GM23338 (cell line): ENCODE measurements around the gene EXOC3. TPM values are rescaled to one million over a fixed set of nuclear protein-coding genes. Genes with fewer than 3 reads are reported as not detected.

Source experiments
- ATAC-seq: fragments of 200-7000 bp; cut with Tn5 transposase; 3 replicates; pipeline ENCODE4 v1.9.1; 2020
- DNase-seq: peaks from one replicate; pipeline ENCODE4 v3.0.0-alpha.2; 2015; ENCODE audit warnings: low spot score
- H2AFZ ChIP-seq: fragments of 200-600 bp; sonication (generic); 2 replicates; pipeline ENCODE4 v1.8.0; 2016; ENCODE audit warnings: antibody characterized with exemption, mild to moderate bottlenecking, moderate library complexity
- H3F3A ChIP-seq: fragments of 200-600 bp; sonication (generic); replicated peaks from 2 replicates; pipeline ENCODE4 v1.8.0; 2017; ENCODE audit warnings: antibody characterized with exemption, mixed run types, low read depth
- H3K27ac ChIP-seq: fragments of 200-600 bp; sonication (generic); 2 replicates; pipeline ENCODE4 v1.6.1; 2016; ENCODE audit warnings: low read depth
- H3K27me3 ChIP-seq: fragments of 200-600 bp; sonication (generic); 2 replicates; pipeline ENCODE4 v1.8.0; 2016; ENCODE audit warnings: mild to moderate bottlenecking, mixed run types, moderate library complexity; ENCODE audit not compliant: insufficient read depth
- H3K36me3 ChIP-seq: fragments of 200-600 bp; sonication (generic); 2 replicates; pipeline ENCODE4 v1.8.0; 2016; ENCODE audit warnings: mild to moderate bottlenecking; ENCODE audit not compliant: insufficient read depth
- H3K4me1 ChIP-seq: fragments of 200-600 bp; sonication (generic); 2 replicates; pipeline ENCODE4 v1.8.0; 2016; ENCODE audit warnings: mild to moderate bottlenecking, moderate library complexity; ENCODE audit not compliant: insufficient read depth
- H3K4me2 ChIP-seq: fragments of 200-600 bp; sonication (generic); 2 replicates; pipeline ENCODE4 v1.7.1; 2017; ENCODE audit warnings: mixed run types
- H3K4me3 ChIP-seq: fragments of 200-600 bp; sonication (generic); 2 replicates; pipeline ENCODE4 v1.6.1; 2016; ENCODE audit warnings: mixed run types
- H3K79me2 ChIP-seq: fragments of 200-600 bp; sonication (generic); replicated peaks from 2 replicates; pipeline ENCODE4 v1.8.0; 2017; ENCODE audit warnings: mild to moderate bottlenecking; ENCODE audit not compliant: insufficient read depth
- H3K9me2 ChIP-seq: fragments of 200-600 bp; sonication (generic); 2 replicates; pipeline ENCODE4 v1.8.0; 2017; ENCODE audit not compliant: insufficient read depth
- H4K20me1 ChIP-seq: fragments of 200-600 bp; sonication (generic); replicated peaks from 2 replicates; pipeline ENCODE4 v1.8.0; 2017; ENCODE audit warnings: mild to moderate bottlenecking; ENCODE audit not compliant: insufficient read depth
- H3K27ac Mint-ChIP-seq: 2 replicates; pipeline ENCODE4 v1.8.0; 2020; ENCODE audit warnings: inconsistent platforms, mild to moderate bottlenecking, moderate library complexity, mixed read lengths
- H3K27me3 Mint-ChIP-seq: 3 replicates; pipeline ENCODE4 v1.8.0; 2022; ENCODE audit warnings: low read depth, mild to moderate bottlenecking, moderate library complexity, mixed read lengths, inconsistent platforms; ENCODE audit not compliant: insufficient read depth, poor library complexity
- H3K36me3 Mint-ChIP-seq: 3 replicates; pipeline ENCODE4 v1.8.0; 2021; ENCODE audit warnings: low read depth, mild to moderate bottlenecking, inconsistent platforms, moderate library complexity, mixed read lengths
- H3K4me1 Mint-ChIP-seq: 3 replicates; pipeline ENCODE4 v1.8.0; 2020; ENCODE audit warnings: mild to moderate bottlenecking, inconsistent platforms, mixed read lengths
- H3K4me3 Mint-ChIP-seq: 3 replicates; pipeline ENCODE4 v1.8.0; 2021; ENCODE audit warnings: moderate library complexity, mild to moderate bottlenecking, inconsistent platforms, mixed read lengths
- H3K9me3 Mint-ChIP-seq: 3 replicates; pipeline ENCODE4 v1.8.0; 2020; ENCODE audit warnings: moderate library complexity, mild to moderate bottlenecking, inconsistent platforms, mixed read lengths
- CREB1 ChIP-seq: fragments of 250-450 bp; sonication (Bioruptor Pico); IDR thresholded peaks from 2 replicates; pipeline ENCODE4 v1.5.0; 2020; ENCODE audit warnings: low read depth, mild to moderate bottlenecking, moderate library complexity
- EZH2phosphoT487 ChIP-seq: fragments of 200-600 bp; sonication (generic); IDR thresholded peaks from one replicate; pipeline ENCODE4 v1.8.1; 2018; ENCODE audit warnings: antibody characterized with exemption; ENCODE audit not compliant: unreplicated experiment
- POLR2AphosphoS5 ChIP-seq: IDR thresholded peaks from 2 replicates; pipeline ENCODE4 v1.6.1; 2016; ENCODE audit warnings: antibody characterized with exemption, low read depth
- ZNF114 ChIP-seq: fragments of 250-450 bp; sonication (Bioruptor Pico); IDR thresholded peaks from 2 replicates; pipeline ENCODE4 v1.5.0; 2020; ENCODE audit warnings: mild to moderate bottlenecking, moderate library complexity
- ZNF331 ChIP-seq: fragments of 250-450 bp; sonication (Bioruptor Pico); IDR thresholded peaks from 2 replicates; pipeline ENCODE4 v1.5.0; 2020; ENCODE audit warnings: low read depth, mild to moderate bottlenecking, moderate library complexity
- polyA plus RNA-seq: library from polyadenylated mRNA; unstranded; fragments of >200 nt; fragmentation: Nextera tagmentation; extraction: Ambion mirVana; gene quantifications from 2 replicates; pipeline ENCODE4 v1.2.1, GENCODE V29; 2016
- total RNA-seq: library from RNA; depleted of rRNA; stranded (reverse); fragments of >200 nt; shearing (Covaris generic); gene quantifications from 2 replicates; pipeline ENCODE4 v1.2.3, GENCODE V29; 2014
- TF ChIP-seq, protein P1 (sequence below): IDR thresholded peaks from 2 replicates; pipeline ENCODE4 v1.6.1; 2016; ENCODE audit warnings: antibody characterized with exemption

Gene EXOC3
- total and polyA plus RNA-seq, 2 experiments from 2014 or later = 13.4 to 31.6 TPM

DNA sequence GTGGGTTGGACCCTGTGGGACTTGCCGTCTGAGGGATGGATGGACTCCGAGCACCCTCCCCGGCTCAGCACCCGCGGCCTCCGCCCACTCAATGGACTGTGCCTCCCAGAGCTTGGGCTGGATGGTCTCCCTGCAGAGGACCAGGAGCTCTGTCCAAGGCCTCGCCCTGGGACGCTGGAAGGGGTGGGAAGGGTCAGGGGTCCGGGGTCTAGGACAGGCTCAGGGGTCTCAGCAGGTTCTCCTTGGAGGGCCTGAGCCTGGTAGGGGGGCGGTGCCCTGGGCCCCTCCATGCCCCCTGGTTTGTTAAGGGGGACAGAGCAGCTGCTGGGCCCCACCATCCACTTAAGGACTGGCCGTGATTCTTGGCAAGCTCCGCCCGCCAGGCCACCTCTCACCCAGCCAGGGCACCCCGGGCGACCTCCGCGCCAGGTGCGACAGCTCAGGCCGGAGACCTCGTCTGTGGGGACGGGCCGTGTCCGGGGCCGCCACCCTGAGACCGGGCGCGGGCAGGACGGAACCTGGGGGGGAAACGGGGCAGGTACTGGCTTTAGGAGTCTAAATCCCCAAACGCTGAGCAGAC is 29.2 kb downstream of the EXOC3 start:
- no peaks in the 10 kb centered on the region for H3K9me3 Mint-ChIP-seq
- no peaks in the 10 kb centered on the region for H3K4me1 ChIP-seq
- ATAC-seq (peak; percentile 15), DNase-seq (no peak)
- no peaks in the 10 kb centered on the region for H3K79me2 ChIP-seq
- no peak overlapping the region for H3K27ac Mint-ChIP-seq
- no peak overlapping the region for H2AFZ ChIP-seq
- H3K9me2 ChIP-seq = no peaks in the 10 kb centered on the region
- no peak overlapping the region for H3K27ac ChIP-seq
- peaks cover 34% of the 10 kb centered on the region for H3K27me3 ChIP-seq
- H3K4me3 Mint-ChIP-seq = peak overlapping the region; percentile 52
- no peaks in the 10 kb centered on the region for H3K36me3 ChIP-seq
- peaks cover 9% of the 10 kb centered on the region; the same call in 1 of the 2 replicates for H4K20me1 ChIP-seq
- H3K36me3 Mint-ChIP-seq = no peaks in the 10 kb centered on the region
- H3K4me2 ChIP-seq = peak overlapping the region; percentile 85
- H3K4me1 Mint-ChIP-seq = peaks cover 8% of the 10 kb centered on the region; the same call in 2 of the 3 replicates
- H3K27me3 Mint-ChIP-seq = peaks cover 38% of the 10 kb centered on the region
- peak overlapping the region; percentile 75 for H3K4me3 ChIP-seq
- no peaks in the 10 kb centered on the region for H3F3A ChIP-seq
- TF ChIP-seq ZNF331 = no peak
- TF ChIP-seq, protein P1, sequence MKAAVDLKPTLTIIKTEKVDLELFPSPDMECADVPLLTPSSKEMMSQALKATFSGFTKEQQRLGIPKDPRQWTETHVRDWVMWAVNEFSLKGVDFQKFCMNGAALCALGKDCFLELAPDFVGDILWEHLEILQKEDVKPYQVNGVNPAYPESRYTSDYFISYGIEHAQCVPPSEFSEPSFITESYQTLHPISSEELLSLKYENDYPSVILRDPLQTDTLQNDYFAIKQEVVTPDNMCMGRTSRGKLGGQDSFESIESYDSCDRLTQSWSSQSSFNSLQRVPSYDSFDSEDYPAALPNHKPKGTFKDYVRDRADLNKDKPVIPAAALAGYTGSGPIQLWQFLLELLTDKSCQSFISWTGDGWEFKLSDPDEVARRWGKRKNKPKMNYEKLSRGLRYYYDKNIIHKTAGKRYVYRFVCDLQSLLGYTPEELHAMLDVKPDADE = no peak
- no peak for TF ChIP-seq ZNF114 (CRISPR knock-in tag)
- no peak for TF ChIP-seq EZH2phosphoT487

DNA sequence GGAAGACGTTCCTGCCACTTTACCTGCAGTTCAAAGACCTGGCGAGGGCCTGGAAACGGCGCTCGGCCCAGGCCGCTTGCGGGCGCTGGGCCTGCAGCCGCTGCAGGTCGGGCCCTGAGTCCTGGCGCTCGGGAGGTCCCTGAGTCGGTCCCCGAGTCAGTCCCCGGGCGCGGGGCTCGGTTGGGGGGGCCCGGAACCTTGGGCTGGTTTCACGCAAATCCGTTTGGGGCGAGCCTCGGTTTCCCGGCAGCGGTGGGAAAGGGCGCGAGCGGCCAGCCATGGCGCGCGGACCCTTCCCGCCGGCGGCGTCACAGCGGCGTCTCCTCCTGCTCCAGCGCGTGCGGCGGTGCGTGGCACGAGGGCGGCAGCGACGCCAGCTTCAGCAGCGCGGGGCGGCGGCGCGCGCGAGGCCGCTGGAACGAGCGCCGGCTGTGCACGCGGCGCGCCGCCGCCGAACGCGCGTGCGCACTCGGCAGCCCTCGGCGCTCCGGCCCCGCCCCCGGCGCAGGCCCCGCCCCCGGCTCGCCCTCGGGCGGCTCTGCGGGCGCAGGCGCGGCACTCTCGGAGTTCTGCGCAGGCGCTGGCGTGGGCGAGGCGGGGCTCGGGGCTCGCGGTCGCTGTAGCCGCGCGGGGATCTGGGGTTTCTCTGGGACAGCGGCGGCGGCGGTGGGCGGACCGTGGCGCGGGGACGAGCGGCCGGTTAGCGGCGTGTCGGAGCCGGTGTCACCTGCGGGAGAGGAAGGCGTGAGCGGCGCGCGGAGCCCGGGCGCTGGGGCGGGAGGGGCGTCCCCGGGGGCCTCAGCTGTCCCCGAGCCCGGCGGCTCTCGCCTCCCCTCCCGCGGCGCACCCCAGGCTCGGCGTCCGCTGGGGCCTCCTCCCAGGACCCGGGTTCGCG is 29.9 kb downstream of the EXOC3 start:
- no peaks in the 10 kb centered on the region for H3K79me2 ChIP-seq
- peak overlapping the region; percentile 85 for H3K4me3 ChIP-seq
- peaks cover 9% of the 10 kb centered on the region; the same call in 1 of the 2 replicates for H4K20me1 ChIP-seq
- Mint-ChIP-seq H3K9me3 (no peaks in the 10 kb centered on the region), H3K27ac (no peak overlapping the region), H3K36me3 (no peaks in the 10 kb centered on the region), H3K27me3 (peaks cover 43% of the 10 kb centered on the region), H3K4me1 (peaks cover 8% of the 10 kb centered on the region; the same call in 2 of the 3 replicates), H3K4me3 (peak overlapping the region; percentile 52; the same call in 2 of the 3 replicates)
- H3K4me1 ChIP-seq = no peaks in the 10 kb centered on the region
- H3K27ac ChIP-seq = no peak overlapping the region
- peak; percentile 77 for TF ChIP-seq CREB1 (CRISPR knock-in tag)
- TF ChIP-seq, protein P1 = no peak
- TF ChIP-seq POLR2AphosphoS5 = peak; percentile 69
- peak; percentile 83 for DNase-seq
- H3K4me2 ChIP-seq = peak overlapping the region; percentile 96
- no peaks in the 10 kb centered on the region for H3K9me2 ChIP-seq
- H2AFZ ChIP-seq = 0 out of 2 replicates have a peak overlapping the region, but pooled peaks have one; percentile 74
- no peaks in the 10 kb centered on the region for H3F3A ChIP-seq
- ATAC-seq = peak; percentile 48
- peaks cover 34% of the 10 kb centered on the region for H3K27me3 ChIP-seq
- H3K36me3 ChIP-seq = no peaks in the 10 kb centered on the region
